HUES48 (cell line): ENCODE measurements around the gene TTLL3.

Source experiments
- H3K27ac ChIP-seq: one replicate; pipeline ENCODE4 v1.7.0; 2013; ENCODE audit warnings: low read depth, low read length, inconsistent platforms
- H3K27me3 ChIP-seq: 2 replicates; pipeline ENCODE4 v1.6.1; 2013; ENCODE audit warnings: mild to moderate bottlenecking, low read length; ENCODE audit not compliant: control insufficient read depth, insufficient read depth
- H3K36me3 ChIP-seq: 2 replicates; pipeline ENCODE4 v1.6.1; 2013; ENCODE audit warnings: low read length; ENCODE audit not compliant: control insufficient read depth, insufficient read depth
- H3K4me1 ChIP-seq: 2 replicates; pipeline ENCODE4 v1.6.1; 2013; ENCODE audit warnings: mild to moderate bottlenecking, low read length; ENCODE audit not compliant: control insufficient read depth, insufficient read depth
- H3K4me3 ChIP-seq: 2 replicates; pipeline ENCODE4 v1.5.1; 2013; ENCODE audit warnings: mild to moderate bottlenecking, low read depth, low read length
- H3K9ac ChIP-seq: 2 replicates; pipeline ENCODE4 v1.6.1; 2013; ENCODE audit warnings: mild to moderate bottlenecking, low read depth, low read length, moderate library complexity
- H3K9me3 ChIP-seq: 2 replicates; pipeline ENCODE4 v1.6.1; 2013; ENCODE audit warnings: low read length; ENCODE audit not compliant: control insufficient read depth, insufficient read depth

The TTLL3 gene

GRCh38 chr3:9793161-9793781 lies 16.8 kb upstream of the TTLL3 start:
- Histone ChIP-seq H3K27me3 (no peaks in the 10 kb centered on the region), H3K36me3 (peaks cover 43% of the 10 kb centered on the region)

GRCh38 chr3:9794400-9794799 lies 15.7 kb upstream of the TTLL3 start:
- H3K27ac ChIP-seq, result no peak overlapping the region
- no peaks in the 10 kb centered on the region for H3K9me3 ChIP-seq
- no peak overlapping the region for H3K4me3 ChIP-seq
- peaks cover 49% of the 10 kb centered on the region for H3K36me3 ChIP-seq
- H3K9ac ChIP-seq, result no peak overlapping the region
- no peaks in the 10 kb centered on the region for H3K27me3 ChIP-seq
- 0 out of 2 replicates have a peak, but pooled peaks cover 5% of the 10 kb centered on the region for H3K4me1 ChIP-seq

More at GRCh38 chr3:9793161-9793781, 16.8 kb upstream of the TTLL3 start:
- no peaks in the 10 kb centered on the region for H3K9me3 ChIP-seq
- H3K4me1 ChIP-seq, result 0 out of 2 replicates have a peak, but pooled peaks cover 5% of the 10 kb centered on the region
- H3K4me3 ChIP-seq, result peak overlapping the region; percentile 81
- H3K9ac ChIP-seq, result peak overlapping the region; percentile 100
- H3K27ac ChIP-seq, result peak overlapping the region; percentile 100

GRCh38 chr3:9795207-9795606 lies 14.9 kb upstream of the TTLL3 start:
- Histone ChIP-seq H3K27ac (no peak overlapping the region), H3K9ac (no peak overlapping the region), H3K36me3 (peaks cover 49% of the 10 kb centered on the region), H3K4me3 (no peak overlapping the region), H3K27me3 (no peaks in the 10 kb centered on the region), H3K9me3 (no peaks in the 10 kb centered on the region), H3K4me1 (0 out of 2 replicates have a peak, but pooled peaks cover 5% of the 10 kb centered on the region)

GRCh38 chr3:9797196-9797945 lies 12.7 kb upstream of the TTLL3 start:
- H3K9ac ChIP-seq, result no peak overlapping the region
- no peak overlapping the region for H3K4me3 ChIP-seq
- H3K27me3 ChIP-seq, result no peaks in the 10 kb centered on the region
- H3K4me1 ChIP-seq, result no peaks in the 10 kb centered on the region
- H3K27ac ChIP-seq, result no peak overlapping the region
- no peaks in the 10 kb centered on the region for H3K9me3 ChIP-seq
- peaks cover 55% of the 10 kb centered on the region for H3K36me3 ChIP-seq

- H3K36me3 ChIP-seq, result peaks cover 79% of the 10 kb centered on the region
These were observed 9.5 kb upstream of the TTLL3 start for GRCh38 chr3:9800529-9800928.

GRCh38 chr3:9803494-9803893 lies 6.6 kb upstream of the TTLL3 start:
- Histone ChIP-seq H3K36me3 (peaks cover 84% of the 10 kb centered on the region), H3K4me1 (no peaks in the 10 kb centered on the region), H3K9me3 (no peaks in the 10 kb centered on the region), H3K27ac (no peak overlapping the region), H3K27me3 (no peaks in the 10 kb centered on the region), H3K4me3 (no peak overlapping the region), H3K9ac (no peak overlapping the region)

More at GRCh38 chr3:9800529-9800928, 9.5 kb upstream of the TTLL3 start:
- Histone ChIP-seq H3K9me3 (no peaks in the 10 kb centered on the region), H3K27me3 (no peaks in the 10 kb centered on the region), H3K4me3 (no peak overlapping the region), H3K27ac (no peak overlapping the region), H3K9ac (no peak overlapping the region), H3K4me1 (no peaks in the 10 kb centered on the region)

GRCh38 chr3:9804996-9805395 lies 5.1 kb upstream of the TTLL3 start:
- Histone ChIP-seq H3K36me3 (peaks cover 69% of the 10 kb centered on the region), H3K27me3 (no peaks in the 10 kb centered on the region), H3K4me1 (peaks cover 7% of the 10 kb centered on the region; the same call in 1 of the 2 replicates), H3K9me3 (no peaks in the 10 kb centered on the region), H3K27ac (no peak overlapping the region), H3K4me3 (no peak overlapping the region), H3K9ac (no peak overlapping the region)

- peak overlapping the region; percentile 18 for H3K27ac ChIP-seq
- H3K4me1 ChIP-seq, result peaks cover 12% of the 10 kb centered on the region; the same call in 1 of the 2 replicates
- H3K27me3 ChIP-seq, result peaks cover 8% of the 10 kb centered on the region
- H3K36me3 ChIP-seq, result peaks cover 58% of the 10 kb centered on the region
- no peak overlapping the region for H3K9ac ChIP-seq
- H3K9me3 ChIP-seq, result no peaks in the 10 kb centered on the region
- no peak overlapping the region for H3K4me3 ChIP-seq
These were observed 3.9 kb upstream of the TTLL3 start for GRCh38 chr3:9806137-9806536.

GRCh38 chr3:9806688-9807589 lies 3.1 kb upstream of the TTLL3 start:
- peaks cover 16% of the 10 kb centered on the region for H3K27me3 ChIP-seq
- no peak overlapping the region for H3K4me3 ChIP-seq
- peak overlapping the region; percentile 18 for H3K27ac ChIP-seq
- H3K9me3 ChIP-seq, result no peaks in the 10 kb centered on the region
- peaks cover 12% of the 10 kb centered on the region; the same call in 1 of the 2 replicates for H3K4me1 ChIP-seq
- H3K36me3 ChIP-seq, result peaks cover 51% of the 10 kb centered on the region
- no peak overlapping the region for H3K9ac ChIP-seq

GRCh38 chr3:9807981-9808344 lies 2.1 kb upstream of the TTLL3 start:
- Histone ChIP-seq H3K27me3 (peaks cover 16% of the 10 kb centered on the region), H3K9ac (no peak overlapping the region), H3K27ac (no peak overlapping the region), H3K36me3 (peaks cover 47% of the 10 kb centered on the region), H3K4me1 (peaks cover 12% of the 10 kb centered on the region; the same call in 1 of the 2 replicates), H3K9me3 (no peaks in the 10 kb centered on the region), H3K4me3 (no peak overlapping the region)
